Kidney (tissue), 14 donors: ENCODE results near the gene CAMTA1. TPM values are rescaled to one million over a fixed set of nuclear protein-coding genes. Genes with fewer than 3 reads are reported as not detected.

ENCODE experiments used
- DNase-seq, 5 donors: peaks; one replicate each; pipeline ENCODE4 v3.0.0-alpha.2; 2013 to 2020
- FAIRE-seq: peaks from 2 replicates; lab custom pipeline; 2012; peaks lifted over from hg19 to GRCh38; lab: Jason Lieb, UNC
- H3K27ac ChIP-seq, 2 donors: one replicate each; pipeline ENCODE4 v1.7.0; 2013; ENCODE audit warnings: low read depth in 2 of 2, low read length in 2 of 2, inconsistent platforms in 1 of 2
- H3K27me3 ChIP-seq: one replicate; pipeline ENCODE4 v1.7.1; 2013; ENCODE audit warnings: low read length, inconsistent platforms; ENCODE audit not compliant: control insufficient read depth, insufficient read depth
- H3K36me3 ChIP-seq, 3 donors: one replicate each; pipeline versions ENCODE4 v1.7.0 to v1.7.1; 2013; ENCODE audit warnings: low read length in 3 of 3, control low read depth in 1 of 3, inconsistent platforms in 1 of 3; ENCODE audit not compliant: insufficient read depth in 3 of 3, control insufficient read depth in 2 of 3
- H3K4me1 ChIP-seq, 3 donors: one replicate each; pipeline versions ENCODE4 v1.7.0 to v1.7.1; 2013; ENCODE audit warnings: low read length in 3 of 3, inconsistent platforms in 1 of 3, low read depth in 1 of 3; ENCODE audit not compliant: control insufficient read depth in 2 of 3, insufficient read depth in 2 of 3
- H3K4me3 ChIP-seq, 3 donors: one replicate each; pipeline versions ENCODE4 v1.7.0 to v1.8.1; 2013; ENCODE audit warnings: low read length in 3 of 3, control low read depth in 1 of 3, inconsistent platforms in 1 of 3
- H3K9ac ChIP-seq, 3 donors: one replicate each; pipeline versions ENCODE4 v1.7.0 to v1.7.1; 2013; ENCODE audit warnings: low read length in 3 of 3, control low read depth in 1 of 3, inconsistent platforms in 1 of 3
- H3K9me3 ChIP-seq, 3 donors: one replicate each; pipeline versions ENCODE4 v1.7.0 to v1.7.1; 2013; ENCODE audit warnings: low read length in 3 of 3, control low read depth in 1 of 3, inconsistent platforms in 1 of 3; ENCODE audit not compliant: control insufficient read depth in 2 of 3, insufficient read depth in 1 of 3
- CTCF ChIP-seq: IDR thresholded peaks from 3 replicates; pipeline ENCODE4 v1.5.1; 2012; ENCODE audit warnings: mild to moderate bottlenecking, moderate library complexity, borderline replicate concordance; ENCODE audit not compliant: insufficient read depth; ENCODE audit errors: extremely low read depth
- intact Hi-C: fragments of 100-400 bp; cut with DNase I; formaldehyde crosslinking; loops from one replicate; pipeline ENCODE4 v1.11.1; 2022
- polyA plus RNA-seq: library from polyadenylated mRNA; stranded (reverse); fragments of 350-450 nt; fragmentation: Illumina TruSeq; extraction: RNeasy Lipid Tissue Mini Kit (QIAGEN cat#74804); gene quantifications from one replicate; pipeline ENCODE4 v1.2.3, GENCODE V29; 2014; ENCODE audit warnings: low read depth, low replicate concordance; ENCODE audit not compliant: insufficient read depth
- total RNA-seq: library from RNA; stranded (reverse); fragmentation: NEBNext Ultra II Directional; extraction: Animal tissue kit (Norgen Biotek cat#: 25700); gene quantifications from one replicate; pipeline ENCODE4 v1.2.1, GENCODE V29; 2021
- donor health status: control.
- donor health status: control.
- donor health status: control.
- donor health status: control.
- donor health status: control.
- donor health status: DM: yes; HTN: yes; CAD: no.
- donor health status: Normal renal cell carcinoma (clear cell type).

Gene CAMTA1
- total and polyA plus RNA-seq, 2 donors from 2014 or later = 79.0 to 170 TPM

GRCh38 chr1:7777591-7777990 is 992.3 kb downstream of the CAMTA1 start:
- H3K27ac ChIP-seq = no peak overlapping the region
- FAIRE-seq (no peak), DNase-seq (peak in 1 of 5 donors; percentile 59)
- no peak overlapping the region for H3K4me3 ChIP-seq
- peaks cover 8 to 34% (median 24%) of the 10 kb centered on the region in 3 donors for H3K36me3 ChIP-seq
- TF ChIP-seq CTCF = no peak
- H3K9me3 ChIP-seq = no peaks in the 10 kb centered on the region
- no peaks in the 10 kb centered on the region for H3K4me1 ChIP-seq
- no peaks in the 10 kb centered on the region for H3K27me3 ChIP-seq
- no peak overlapping the region for H3K9ac ChIP-seq
- intact Hi-C loops = no loop called here

GRCh38 chr1:7778133-7778628 is 992.9 kb downstream of the CAMTA1 start:
- H3K27me3 ChIP-seq = no peaks in the 10 kb centered on the region
- TF ChIP-seq CTCF = no peak
- H3K9ac ChIP-seq = no peak overlapping the region
- DNase-seq (no peak), FAIRE-seq (no peak)
- peaks cover 0 to 3% (median 0%) of the 10 kb centered on the region in 3 donors for H3K4me1 ChIP-seq
- peaks cover 5 to 34% (median 24%) of the 10 kb centered on the region in 3 donors for H3K36me3 ChIP-seq
- H3K9me3 ChIP-seq = no peaks in the 10 kb centered on the region
- no peak overlapping the region for H3K4me3 ChIP-seq
- H3K27ac ChIP-seq = no peak overlapping the region
- intact Hi-C loops = no loop called here

DNA sequence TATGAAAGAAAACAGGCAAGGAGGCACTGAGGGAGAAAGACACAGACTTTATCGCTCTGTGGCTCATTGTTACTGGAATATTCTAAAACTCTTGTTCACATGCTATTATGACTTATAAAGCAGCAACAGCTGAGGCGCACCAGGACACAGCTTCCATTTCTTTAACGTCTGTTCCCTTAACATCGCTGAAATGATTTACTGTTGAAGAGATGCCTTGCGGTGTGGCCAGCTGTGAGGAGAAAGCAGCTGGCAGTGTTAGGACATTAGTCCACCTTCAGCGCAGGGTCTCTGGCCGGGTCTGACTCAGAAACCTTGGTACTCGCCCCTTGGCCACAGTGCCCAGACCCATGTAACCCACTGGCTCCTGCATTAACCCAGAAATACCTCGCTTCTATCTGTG is 995.7 kb downstream of the CAMTA1 start:
- no peak for FAIRE-seq
- no peak overlapping the region for H3K9ac ChIP-seq
- no peak for TF ChIP-seq CTCF

DNA sequence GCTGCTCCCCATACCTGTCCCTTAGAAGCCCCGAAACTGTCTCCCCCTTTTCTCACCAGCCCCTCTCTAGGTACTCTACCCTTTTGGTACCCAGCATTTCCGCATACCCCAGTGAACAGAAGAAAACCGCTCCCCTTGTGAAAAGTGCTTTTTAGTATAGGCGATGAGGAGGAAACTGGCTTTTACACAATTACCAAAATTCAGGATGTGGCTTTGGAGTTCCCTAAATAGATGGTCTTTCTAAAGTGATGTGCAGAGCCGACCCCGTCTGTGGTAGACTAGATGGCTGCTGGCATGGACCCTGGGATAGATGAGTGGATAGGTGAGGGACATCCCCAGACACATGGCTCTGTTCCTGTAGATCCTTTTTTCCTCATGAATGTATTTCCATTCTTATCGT is 996.2 kb downstream of the CAMTA1 start:
- H3K4me3 ChIP-seq = no peak overlapping the region
- H3K27ac ChIP-seq = no peak overlapping the region
- H3K36me3 ChIP-seq = peaks cover 2 to 40% (median 21%) of the 10 kb centered on the region in 3 donors
- peaks cover 0 to 3% (median 0%) of the 10 kb centered on the region in 3 donors for H3K4me1 ChIP-seq
- intact Hi-C loops = no loop called here
- H3K9ac ChIP-seq = no peak overlapping the region
- DNase-seq (no peak), FAIRE-seq (no peak)
- no peak for TF ChIP-seq CTCF
- H3K27me3 ChIP-seq = no peaks in the 10 kb centered on the region
- H3K9me3 ChIP-seq = no peaks in the 10 kb centered on the region

More for the DNA sequence above, 995.7 kb downstream of the CAMTA1 start:
- no peaks in the 10 kb centered on the region for H3K27me3 ChIP-seq
- no peak overlapping the region for H3K4me3 ChIP-seq
- no peaks in the 10 kb centered on the region for H3K9me3 ChIP-seq
- peaks cover 3 to 38% (median 21%) of the 10 kb centered on the region in 3 donors for H3K36me3 ChIP-seq
- intact Hi-C loops = no loop called here
- H3K27ac ChIP-seq = no peak overlapping the region
- peaks cover 0 to 3% (median 0%) of the 10 kb centered on the region in 3 donors for H3K4me1 ChIP-seq
- no peak for DNase-seq
